ENCODE measurements around the gene MCHR1. TPM values are rescaled to one million over a fixed set of nuclear protein-coding genes. Genes with fewer than 3 reads are reported as not detected.

Gene MCHR1
- total and polyA plus RNA-seq, 2 of the 13 experiments (the other 11 are each of a cell fraction or from before 2014, with no cell fraction given): 0.40 to 0.83 TPM

DNA sequence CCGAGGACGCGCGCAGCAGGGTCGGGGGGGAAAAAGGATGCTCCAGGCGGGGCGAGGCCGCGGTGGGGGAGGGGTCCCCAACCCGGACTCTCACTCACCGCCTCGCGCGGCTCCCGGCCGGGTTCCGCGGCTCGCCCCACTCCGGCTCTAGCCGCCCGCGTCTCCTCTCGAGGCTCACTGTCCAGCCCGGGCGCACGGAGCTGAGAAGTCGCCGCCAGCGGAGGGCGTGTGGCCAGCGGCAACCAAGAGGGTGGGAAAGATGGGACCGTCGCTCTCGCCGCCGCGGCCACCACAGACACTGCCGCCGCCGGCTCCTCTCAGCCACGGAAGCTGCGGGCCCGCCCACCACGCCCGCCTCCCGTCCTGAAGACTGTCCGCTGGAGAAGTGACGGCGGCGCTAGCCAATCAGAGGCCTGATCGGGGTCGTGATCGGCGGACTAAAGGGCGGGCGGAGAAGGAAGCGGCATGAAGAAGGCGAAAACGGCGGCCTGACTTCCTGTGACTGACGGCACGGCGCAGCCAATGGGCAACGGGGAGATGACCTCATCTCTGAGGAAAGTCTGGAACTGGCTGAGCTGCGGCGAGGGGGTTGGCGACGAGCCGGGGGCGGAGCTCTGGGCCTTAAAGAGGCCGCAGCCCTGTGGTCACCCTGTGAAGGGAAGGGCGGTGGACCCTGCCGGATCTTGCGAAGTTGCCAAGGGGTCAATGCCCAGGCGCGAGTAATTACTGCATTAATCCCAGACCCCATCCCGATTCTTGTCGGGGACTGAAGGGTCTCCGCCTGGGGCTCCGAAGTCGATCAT, 42.7 kb upstream of the MCHR1 start, which contains the start of gene MRTFA (continued):
- TF ChIP-seq, protein P1, sequence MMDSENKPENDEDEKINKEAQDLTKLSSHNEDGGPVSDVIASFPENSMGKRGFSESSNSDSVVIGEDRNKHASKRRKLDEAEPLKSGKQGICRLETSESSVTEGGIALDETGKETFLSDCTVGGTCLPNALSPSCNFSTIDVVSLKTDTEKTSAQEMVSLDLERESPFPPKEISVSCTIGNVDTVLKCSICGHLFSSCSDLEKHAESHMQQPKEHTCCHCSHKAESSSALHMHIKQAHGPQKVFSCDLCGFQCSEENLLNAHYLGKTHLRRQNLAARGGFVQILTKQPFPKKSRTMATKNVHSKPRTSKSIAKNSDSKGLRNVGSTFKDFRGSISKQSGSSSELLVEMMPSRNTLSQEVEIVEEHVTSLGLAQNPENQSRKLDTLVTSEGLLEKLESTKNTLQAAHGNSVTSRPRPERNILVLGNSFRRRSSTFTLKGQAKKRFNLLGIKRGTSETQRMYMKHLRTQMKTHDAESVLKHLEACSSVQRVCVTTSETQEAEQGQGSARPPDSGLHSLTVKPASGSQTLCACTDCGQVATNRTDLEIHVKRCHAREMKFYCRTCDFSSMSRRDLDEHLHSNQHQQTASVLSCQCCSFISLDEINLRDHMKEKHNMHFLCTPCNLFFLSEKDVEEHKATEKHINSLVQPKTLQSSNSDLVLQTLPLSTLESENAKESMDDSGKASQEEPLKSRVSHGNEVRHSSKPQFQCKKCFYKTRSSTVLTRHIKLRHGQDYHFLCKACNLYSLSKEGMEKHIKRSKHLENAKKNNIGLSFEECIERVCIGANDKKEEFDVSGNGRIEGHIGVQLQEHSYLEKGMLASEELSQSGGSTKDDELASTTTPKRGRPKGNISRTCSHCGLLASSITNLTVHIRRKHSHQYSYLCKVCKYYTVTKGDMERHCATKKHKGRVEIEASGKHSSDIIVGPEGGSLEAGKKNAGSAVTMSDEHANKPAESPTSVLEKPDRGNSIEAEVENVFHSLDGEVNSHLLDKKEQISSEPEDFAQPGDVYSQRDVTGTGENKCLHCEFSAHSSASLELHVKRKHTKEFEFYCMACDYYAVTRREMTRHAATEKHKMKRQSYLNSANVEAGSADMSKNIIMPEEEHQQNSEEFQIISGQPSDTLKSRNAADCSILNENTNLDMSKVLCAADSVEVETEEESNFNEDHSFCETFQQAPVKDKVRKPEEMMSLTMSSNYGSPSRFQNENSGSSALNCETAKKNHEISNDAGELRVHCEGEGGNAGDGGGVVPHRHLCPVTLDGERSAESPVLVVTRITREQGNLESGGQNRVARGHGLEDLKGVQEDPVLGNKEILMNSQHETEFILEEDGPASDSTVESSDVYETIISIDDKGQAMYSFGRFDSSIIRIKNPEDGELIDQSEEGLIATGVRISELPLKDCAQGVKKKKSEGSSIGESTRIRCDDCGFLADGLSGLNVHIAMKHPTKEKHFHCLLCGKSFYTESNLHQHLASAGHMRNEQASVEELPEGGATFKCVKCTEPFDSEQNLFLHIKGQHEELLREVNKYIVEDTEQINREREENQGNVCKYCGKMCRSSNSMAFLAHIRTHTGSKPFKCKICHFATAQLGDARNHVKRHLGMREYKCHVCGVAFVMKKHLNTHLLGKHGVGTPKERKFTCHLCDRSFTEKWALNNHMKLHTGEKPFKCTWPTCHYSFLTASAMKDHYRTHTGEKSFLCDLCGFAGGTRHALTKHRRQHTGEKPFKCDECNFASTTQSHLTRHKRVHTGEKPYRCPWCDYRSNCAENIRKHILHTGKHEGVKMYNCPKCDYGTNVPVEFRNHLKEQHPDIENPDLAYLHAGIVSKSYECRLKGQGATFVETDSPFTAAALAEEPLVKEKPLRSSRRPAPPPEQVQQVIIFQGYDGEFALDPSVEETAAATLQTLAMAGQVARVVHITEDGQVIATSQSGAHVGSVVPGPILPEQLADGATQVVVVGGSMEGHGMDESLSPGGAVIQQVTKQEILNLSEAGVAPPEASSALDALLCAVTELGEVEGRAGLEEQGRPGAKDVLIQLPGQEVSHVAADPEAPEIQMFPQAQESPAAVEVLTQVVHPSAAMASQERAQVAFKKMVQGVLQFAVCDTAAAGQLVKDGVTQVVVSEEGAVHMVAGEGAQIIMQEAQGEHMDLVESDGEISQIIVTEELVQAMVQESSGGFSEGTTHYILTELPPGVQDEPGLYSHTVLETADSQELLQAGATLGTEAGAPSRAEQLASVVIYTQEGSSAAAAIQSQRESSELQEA (CRISPR knock-in tag; IDR thresholded peaks at IDR 0.05; ENCODE audit: not compliant biosample characterization): no peak
- TF ChIP-seq ZNF326 (CRISPR knock-in tag; IDR thresholded peaks at IDR 0.05; ENCODE audit: borderline replicate concordance) (0 out of 2 replicates have a peak, but pooled peaks have one; percentile 35), REXO4 (CRISPR knock-in tag; IDR thresholded peaks at IDR 0.05; ENCODE audit: borderline replicate concordance) (no peak), TCF7L2 (IDR thresholded peaks at IDR 0.05; ENCODE audit: low read depth, low read length) (no peak), ZNF550 (CRISPR knock-in tag; IDR thresholded peaks at IDR 0.05; ENCODE audit: borderline replicate concordance) (no peak), ZSCAN20 (CRISPR knock-in tag; IDR thresholded peaks at IDR 0.05; ENCODE audit: borderline replicate concordance) (no peak), ZNF138 (CRISPR knock-in tag; IDR thresholded peaks at IDR 0.05; ENCODE audit: low read depth) (no peak; the same call in 1 of the 2 replicates), SNAPC2 (CRISPR knock-in tag; IDR thresholded peaks at IDR 0.05) (no peak), ZFP37 (CRISPR knock-in tag; IDR thresholded peaks at IDR 0.05; ENCODE audit: borderline replicate concordance) (peak; percentile 62; the same call in 1 of the 2 replicates), CCDC6 (CRISPR knock-in tag; IDR thresholded peaks at IDR 0.05) (peak; percentile 67; the same call in 1 of the 2 replicates)
- TF ChIP-seq, protein P2, sequence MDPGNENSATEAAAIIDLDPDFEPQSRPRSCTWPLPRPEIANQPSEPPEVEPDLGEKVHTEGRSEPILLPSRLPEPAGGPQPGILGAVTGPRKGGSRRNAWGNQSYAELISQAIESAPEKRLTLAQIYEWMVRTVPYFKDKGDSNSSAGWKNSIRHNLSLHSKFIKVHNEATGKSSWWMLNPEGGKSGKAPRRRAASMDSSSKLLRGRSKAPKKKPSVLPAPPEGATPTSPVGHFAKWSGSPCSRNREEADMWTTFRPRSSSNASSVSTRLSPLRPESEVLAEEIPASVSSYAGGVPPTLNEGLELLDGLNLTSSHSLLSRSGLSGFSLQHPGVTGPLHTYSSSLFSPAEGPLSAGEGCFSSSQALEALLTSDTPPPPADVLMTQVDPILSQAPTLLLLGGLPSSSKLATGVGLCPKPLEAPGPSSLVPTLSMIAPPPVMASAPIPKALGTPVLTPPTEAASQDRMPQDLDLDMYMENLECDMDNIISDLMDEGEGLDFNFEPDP (CRISPR knock-in tag; conservative IDR thresholded peaks at IDR 0.05): no peak
- TF ChIP-seq, protein P3, sequence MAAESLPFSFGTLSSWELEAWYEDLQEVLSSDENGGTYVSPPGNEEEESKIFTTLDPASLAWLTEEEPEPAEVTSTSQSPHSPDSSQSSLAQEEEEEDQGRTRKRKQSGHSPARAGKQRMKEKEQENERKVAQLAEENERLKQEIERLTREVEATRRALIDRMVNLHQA (CRISPR knock-in tag; IDR thresholded peaks at IDR 0.05): no peak
- TF ChIP-seq, protein P4, sequence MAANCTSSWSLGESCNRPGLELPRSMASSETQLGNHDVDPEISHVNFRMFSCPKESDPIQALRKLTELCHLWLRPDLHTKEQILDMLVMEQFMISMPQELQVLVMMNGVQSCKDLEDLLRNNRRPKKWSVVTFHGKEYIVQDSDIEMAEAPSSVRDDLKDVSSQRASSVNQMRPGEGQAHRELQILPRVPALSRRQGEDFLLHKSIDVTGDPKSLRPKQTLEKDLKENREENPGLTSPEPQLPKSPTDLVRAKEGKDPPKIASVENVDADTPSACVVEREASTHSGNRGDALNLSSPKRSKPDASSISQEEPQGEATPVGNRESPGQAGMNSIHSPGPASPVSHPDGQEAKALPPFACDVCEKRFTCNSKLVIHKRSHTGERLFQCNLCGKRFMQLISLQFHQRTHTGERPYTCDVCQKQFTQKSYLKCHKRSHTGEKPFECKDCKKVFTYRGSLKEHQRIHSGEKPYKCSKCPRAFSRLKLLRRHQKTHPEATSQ (CRISPR knock-in tag; IDR thresholded peaks at IDR 0.05; ENCODE audit: borderline replicate concordance): no peak
- TF ChIP-seq, protein P5, sequence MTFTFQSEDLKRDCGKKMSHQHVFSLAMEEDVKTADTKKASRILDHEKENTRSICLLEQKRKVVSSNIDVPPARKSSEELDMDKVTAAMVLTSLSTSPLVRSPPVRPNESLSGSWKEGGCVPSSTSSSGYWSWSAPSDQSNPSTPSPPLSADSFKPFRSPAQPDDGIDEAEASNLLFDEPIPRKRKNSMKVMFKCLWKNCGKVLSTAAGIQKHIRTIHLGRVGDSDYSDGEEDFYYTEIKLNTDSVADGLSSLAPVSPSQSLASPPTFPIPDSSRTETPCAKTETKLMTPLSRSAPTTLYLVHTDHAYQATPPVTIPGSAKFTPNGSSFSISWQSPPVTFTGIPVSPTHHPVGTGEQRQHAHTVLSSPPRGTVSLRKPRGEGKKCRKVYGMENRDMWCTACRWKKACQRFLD (CRISPR knock-in tag; IDR thresholded peaks at IDR 0.05; ENCODE audit: borderline replicate concordance): peak; percentile 17; the same call in 1 of the 2 replicates

Data from HepG2 (cell line).